G401.6 (cell line): ENCODE results near the gene ADIPOR2.

Source experiments
- FAIRE-seq: peaks from 2 replicates; lab custom pipeline; 2012; peaks lifted over from hg19 to GRCh38; lab: Jason Lieb, UNC

The ADIPOR2 gene, protein sequence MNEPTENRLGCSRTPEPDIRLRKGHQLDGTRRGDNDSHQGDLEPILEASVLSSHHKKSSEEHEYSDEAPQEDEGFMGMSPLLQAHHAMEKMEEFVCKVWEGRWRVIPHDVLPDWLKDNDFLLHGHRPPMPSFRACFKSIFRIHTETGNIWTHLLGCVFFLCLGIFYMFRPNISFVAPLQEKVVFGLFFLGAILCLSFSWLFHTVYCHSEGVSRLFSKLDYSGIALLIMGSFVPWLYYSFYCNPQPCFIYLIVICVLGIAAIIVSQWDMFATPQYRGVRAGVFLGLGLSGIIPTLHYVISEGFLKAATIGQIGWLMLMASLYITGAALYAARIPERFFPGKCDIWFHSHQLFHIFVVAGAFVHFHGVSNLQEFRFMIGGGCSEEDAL

DNA sequence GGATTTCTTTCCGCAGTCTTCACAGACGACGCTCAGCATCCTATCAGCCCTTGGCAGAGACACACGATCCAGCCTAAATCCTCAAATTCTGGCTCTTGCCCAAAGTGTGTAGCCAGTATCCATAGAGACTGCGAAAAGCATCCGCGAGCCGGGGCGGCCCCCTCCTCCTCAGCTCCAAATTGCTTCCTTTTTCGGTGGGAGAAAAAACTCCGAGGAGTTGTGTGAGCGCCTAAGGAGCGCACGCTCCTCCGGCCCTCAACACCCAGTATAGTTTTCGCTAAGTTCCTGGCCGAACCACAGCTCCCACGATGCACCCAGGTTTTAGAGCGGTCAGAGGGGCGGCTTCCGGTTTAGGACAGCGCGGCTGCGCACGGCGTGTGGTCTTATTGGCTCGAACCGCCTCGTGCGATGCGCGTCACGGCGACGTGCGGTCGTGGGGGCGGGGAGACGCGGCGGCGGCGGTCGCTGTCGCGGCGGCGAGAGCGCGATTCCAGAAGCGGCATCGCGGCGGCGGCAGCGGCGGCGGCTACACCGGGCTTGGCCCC is at the start of gene ADIPOR2:
Gene ADIPOR2 (plus strand): TSS at position 493 of the 545 bp plus-strand sequence. CDS start 63,274 bp downstream, outside the sequence.
- peak; percentile 79 for FAIRE-seq

DNA sequence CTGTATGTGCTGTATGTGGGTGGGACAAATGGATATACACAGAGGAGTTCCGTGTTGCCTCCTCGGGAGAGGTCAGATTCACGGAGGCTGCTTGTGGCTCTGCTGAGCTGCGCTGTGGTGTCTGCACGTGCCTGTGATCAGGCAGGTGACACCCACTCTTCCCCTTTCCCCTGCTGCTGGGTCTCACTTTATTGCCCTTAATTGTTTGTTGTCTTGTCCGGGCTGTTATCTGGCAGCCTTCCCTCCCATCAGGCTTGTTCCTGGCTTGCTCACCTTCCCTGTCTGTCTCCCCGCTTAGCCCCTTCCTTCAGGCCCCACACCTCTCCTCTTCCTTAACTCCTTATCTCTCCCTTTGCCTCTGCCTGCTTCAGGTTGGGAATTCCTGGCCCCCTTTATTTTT is 48.4 kb upstream of the ADIPOR2 start:
- no peak for FAIRE-seq

DNA sequence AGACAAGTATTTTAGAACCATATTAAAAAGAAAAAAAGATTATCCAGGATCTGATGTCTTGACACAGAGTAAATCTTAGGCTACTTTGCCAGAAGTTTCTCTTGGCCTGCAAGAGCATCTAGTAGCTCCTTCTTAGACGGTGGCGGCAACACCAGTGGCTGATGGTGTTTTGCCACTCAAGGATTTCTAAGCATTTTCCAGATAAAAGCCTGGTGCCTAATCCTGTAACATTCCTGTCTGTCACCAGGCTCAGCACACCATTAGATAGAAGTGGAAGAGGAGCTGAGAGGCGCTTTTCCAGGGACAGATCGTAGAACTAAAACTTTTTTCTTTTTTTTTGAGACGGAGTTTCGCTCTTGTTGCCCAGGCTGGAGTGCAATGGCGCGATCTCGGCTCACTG is 47.8 kb upstream of the ADIPOR2 start:
- no peak for FAIRE-seq

DNA sequence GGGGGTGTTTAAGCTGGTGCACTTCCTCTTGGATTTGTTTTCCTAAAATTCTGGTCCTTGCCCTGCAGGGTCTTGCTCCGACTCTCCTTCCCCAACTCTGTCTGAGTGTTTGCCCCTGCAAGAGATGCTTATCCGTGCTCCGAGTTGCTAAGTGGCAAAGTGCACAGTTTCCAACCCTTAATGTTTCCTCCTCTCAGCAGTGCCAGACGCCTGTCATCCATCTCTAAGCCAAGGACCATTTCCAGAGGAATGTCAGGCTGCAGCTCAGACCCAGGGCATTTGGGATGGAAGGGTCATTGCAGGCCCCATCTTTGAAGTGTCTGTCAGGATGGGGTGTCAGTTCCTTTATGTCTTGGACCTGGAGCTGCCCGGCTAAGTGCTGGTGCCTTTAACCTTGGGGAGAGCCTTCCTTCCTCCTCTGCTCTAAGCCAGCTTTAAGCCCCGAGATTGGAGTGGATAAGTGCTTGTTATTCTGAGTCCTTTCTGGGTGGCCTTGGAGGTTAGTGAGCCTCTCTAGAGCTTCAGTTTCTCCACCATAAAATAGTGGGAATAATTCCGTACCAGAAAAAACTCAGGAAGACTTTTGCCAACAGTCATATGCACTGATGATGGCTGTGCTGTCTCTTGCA is 46.9 kb upstream of the ADIPOR2 start:
- no peak for FAIRE-seq

DNA sequence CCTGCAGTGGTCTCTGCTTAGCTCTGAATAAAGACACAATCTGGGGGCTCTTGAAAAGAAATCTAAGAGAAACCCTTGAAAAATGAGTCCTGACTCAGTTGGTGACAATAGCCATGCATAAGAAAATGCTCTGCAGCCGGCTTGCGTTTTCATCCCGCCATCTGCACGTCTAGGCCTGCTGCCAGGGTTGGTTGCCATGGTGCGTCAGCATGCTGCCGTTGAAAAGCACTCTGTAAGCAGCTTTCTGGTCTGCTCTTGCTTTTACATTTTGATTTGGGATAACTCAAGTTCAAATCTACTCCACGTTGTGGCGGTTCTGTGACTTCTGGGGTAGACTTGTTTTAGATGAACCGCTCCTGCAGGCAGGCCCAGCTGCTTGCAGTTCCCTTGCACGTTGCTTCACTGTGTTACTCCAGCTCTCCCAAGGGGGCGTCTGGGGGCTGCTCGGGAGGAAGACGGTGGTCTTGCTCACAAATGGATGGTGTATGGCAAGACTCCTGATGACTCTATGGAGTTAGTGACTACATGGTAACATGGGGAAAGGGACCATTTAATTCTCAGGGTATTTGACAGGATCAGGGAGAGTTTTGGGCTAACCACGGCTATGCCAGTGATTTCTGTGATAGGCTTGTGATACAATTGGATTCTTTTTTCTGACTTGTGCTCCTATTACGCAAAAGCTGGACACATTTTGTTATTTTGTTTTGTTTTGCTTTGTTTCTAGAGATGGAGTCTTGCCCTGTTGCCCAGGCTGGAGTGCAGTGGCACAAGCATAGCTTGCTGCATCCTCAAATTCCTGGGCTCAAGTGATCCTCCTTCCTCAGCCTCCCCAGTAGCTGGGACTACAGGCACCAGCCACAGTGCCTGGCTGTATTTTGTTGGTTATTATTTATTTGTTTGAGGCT is 46.1 kb upstream of the ADIPOR2 start:
- FAIRE-seq = no peak

DNA sequence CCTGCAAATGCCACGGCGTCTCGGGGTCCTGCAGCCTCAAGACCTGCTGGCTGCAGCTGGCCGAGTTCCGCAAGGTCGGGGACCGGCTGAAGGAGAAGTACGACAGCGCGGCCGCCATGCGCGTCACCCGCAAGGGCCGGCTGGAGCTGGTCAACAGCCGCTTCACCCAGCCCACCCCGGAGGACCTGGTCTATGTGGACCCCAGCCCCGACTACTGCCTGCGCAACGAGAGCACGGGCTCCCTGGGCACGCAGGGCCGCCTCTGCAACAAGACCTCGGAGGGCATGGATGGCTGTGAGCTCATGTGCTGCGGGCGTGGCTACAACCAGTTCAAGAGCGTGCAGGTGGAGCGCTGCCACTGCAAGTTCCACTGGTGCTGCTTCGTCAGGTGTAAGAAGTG is 45.1 kb upstream of the ADIPOR2 start:
- no peak for FAIRE-seq

DNA sequence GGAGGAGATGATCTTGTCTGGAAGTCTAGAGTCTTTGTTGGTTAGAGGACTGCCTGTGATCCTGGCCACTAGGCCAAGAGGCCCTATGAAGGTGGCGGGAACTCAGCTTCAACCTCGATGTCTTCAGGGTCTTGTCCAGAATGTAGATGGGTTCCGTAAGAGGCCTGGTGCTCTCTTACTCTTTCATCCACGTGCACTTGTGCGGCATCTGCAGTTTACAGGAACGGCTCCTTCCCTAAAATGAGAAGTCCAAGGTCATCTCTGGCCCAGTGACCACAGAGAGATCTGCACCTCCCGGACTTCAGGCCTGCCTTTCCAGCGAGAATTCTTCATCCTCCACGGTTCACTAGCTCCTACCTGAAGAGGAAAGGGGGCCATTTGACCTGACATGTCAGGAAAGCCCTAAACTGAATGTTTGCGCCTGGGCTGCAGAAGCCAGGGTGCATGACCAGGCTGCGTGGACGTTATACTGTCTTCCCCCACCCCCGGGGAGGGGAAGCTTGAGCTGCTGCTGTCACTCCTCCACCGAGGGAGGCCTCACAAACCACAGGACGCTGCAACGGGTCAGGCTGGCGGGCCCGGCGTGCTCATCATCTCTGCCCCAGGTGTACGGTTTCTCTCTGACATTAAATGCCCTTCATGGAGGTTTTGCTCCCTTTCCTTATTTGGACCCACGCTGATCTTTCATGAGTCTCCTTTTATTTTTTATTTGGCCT is 44.1 kb upstream of the ADIPOR2 start:
- FAIRE-seq = no peak

DNA sequence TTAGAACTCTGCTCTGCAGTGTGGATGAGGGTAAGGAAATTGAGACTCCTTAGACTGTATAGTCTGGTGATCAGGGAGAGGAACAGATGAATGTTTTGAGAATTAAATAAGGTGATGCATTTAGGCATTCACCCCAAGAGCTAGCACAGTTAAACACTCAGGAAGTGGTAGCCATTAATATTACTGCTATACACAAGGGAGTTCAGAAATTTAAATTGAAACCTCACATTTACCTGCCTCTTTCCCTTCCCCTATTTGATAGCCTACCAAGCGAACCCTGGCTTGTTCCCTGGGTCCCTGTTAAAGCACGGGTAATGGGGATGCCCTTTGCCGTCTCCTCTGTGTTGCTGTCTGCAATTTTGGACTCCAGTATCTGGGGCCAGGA is 43.6 kb upstream of the ADIPOR2 start:
- FAIRE-seq = no peak

DNA sequence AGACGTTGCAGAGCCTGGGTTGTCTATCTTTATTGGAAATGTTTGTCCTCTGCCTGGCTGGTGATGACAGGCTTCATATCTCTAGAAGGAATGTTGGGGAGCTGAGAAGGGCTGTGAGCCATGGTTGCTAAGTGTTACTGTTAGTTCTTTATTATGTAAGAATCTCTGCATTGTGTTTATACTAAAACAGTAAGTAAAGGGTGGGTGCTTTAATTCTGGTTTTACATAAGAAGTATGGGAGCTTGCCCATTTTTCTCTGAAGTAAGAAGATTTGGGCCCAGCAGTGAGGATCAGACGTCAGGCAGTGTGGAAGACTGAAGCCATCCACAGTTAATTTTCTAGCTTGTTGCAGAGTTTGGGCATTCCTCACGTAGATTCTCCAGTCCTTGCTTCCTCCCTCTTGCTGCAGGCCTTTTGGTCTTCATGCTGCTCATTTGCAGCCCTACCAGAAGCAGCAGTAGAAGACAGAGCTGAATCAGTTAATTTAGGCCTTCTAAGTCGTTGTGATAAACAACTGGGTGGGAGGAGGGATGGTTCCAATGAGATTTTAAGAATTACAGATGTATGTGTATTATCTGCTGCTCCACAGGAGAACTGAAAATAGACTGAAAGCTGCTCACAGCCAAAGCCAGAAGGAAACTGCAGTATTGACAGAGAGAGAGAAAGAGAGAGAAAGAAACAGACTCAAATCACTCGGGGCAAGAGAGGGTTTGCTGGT is 40.5 kb upstream of the ADIPOR2 start:
- no peak for FAIRE-seq

DNA sequence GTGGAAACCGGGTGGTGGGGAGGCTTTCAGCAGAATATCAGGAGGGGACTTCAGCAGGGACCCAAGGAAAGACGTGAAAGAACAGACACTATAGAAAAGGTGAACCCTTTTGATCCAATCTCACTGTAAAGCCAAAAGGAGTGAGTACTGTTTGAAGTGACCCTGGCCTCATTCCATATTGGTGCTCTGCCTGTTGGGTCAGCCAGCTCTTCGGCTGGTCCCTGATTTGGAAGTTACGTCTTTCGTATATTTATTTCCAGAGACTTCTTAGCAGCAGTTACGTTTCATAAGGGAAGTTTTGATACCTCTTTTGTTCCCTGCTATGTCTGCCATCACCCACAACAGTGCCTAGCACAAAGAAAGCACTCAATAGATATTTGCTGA is 39.9 kb upstream of the ADIPOR2 start:
- FAIRE-seq = no peak

DNA sequence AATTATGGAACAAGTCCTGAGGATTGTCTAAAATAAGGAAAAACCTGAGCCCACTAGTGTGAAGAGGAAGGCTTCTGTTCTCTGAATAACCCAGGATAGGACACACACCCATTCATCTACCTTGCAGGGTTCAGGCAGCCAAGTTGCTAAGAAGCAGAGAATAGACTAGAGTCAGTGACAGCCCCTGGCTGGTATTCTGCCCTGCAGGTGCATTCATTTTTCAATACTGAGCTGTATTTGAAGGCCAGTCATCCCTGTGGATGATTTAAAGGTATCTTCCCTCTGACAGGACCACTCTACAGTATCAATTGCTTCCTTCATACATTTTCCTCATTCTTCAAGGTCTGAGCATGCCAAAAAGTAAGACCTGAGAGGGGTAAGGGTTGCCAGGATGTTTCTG is 38.9 kb upstream of the ADIPOR2 start:
- no peak for FAIRE-seq

DNA sequence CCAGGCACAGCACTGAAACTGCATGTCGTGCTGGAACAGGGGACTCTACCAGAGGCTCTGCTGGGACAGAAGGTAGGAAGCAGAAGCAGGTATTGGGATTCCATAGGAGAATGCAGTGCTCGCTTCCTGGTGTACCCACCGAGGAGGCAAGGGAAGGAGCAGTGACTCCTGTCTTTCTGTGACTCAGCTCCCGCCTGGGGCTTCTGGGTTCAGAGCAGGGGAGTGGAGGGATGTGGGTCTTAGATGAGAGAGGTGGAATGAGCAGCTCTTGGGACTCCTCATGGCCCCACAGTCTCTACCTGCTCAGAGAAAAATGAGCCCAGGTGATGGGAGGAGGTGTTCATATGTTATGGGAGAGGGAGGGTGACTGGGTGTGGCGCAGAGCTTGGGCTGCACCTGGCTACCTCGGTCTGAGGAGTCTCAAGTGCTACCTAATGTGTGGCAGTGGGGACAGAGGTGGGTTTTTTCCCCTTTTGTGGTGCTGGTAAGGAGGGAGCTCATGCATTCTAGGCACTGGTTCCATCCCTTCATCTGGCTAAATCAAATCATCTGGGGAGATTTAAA is 35.6 kb upstream of the ADIPOR2 start:
- no peak for FAIRE-seq

DNA sequence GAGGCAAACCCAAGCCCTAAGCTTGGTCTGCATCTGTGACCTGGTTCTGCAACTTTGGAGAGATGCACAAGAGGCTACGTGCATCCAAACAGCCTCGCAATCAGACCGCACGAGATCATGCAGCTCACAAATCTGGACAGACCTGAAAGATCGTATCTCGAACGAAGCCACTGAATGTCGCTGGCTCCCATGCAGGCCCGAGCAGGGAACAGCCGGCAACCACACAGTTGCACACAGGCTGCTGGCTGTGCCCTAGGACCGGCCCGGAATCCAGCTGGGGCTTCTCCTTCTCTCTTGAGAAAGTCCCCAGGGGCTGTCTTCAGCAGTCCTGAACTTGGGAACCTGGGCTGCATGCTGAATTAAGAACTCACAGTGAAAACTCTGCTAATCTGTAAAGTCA is 34.0 kb upstream of the ADIPOR2 start:
- no peak for FAIRE-seq

DNA sequence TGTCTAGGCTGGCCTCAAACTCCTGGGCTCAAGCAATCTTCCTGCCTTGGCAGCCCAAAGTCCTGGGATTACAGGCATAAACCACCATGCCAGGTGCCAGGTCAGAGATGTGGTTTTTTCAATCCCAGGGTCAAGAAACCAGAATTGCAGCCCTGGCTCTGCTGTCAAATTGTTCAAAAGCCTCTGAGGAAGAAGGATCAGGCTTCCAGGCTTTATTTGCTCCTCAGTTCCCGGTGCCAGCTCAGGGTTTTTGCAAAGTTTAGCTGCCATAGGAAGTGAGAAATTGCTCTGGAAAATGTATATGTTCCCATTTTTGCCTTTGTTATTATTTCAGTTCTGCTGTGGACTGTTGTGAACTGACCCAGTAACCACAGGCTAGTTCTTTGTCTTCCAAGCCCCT is 33.2 kb upstream of the ADIPOR2 start:
- no peak for FAIRE-seq

DNA sequence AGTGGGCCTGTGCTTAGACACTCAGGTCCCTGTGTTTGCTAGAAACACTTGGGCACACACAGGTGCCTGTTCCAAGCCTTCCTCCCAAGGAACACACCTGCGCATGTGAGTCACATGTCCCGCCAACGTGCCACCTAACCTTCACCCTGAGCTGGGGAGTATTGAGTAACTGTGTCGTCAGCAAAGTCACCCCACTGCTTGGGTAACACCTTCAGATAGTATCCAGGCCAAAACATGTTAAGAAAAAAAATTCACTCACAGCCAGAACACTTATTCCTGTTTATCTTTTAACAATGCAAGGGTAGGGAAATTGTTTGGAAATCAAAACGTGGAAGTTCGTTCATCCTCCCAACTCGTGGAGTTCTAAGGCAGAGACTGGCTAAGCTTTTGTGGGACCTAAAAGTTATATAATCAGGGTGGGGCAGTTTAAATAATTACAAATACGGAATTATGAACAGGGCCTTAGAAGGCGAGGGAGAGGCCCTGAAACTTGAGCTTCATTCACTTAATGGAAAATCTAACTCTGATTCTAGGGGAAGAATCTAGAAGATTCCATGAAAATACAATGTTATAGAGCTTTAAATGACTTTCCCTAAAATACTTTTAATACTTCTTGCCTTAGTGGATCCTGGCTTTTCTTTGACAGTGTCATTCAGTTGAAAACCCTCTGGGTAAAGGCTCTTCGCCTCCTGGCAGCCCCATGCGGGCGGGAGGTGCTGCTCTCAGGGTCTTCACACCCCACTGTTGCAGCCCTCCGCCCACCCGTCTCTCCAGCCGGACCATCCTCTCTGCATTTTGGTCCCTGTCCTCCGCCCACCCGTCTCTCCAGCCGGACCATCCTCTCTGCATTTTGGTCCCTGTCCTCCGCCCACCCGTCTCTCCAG is 30.3 kb upstream of the ADIPOR2 start:
- FAIRE-seq = peak; percentile 42

DNA sequence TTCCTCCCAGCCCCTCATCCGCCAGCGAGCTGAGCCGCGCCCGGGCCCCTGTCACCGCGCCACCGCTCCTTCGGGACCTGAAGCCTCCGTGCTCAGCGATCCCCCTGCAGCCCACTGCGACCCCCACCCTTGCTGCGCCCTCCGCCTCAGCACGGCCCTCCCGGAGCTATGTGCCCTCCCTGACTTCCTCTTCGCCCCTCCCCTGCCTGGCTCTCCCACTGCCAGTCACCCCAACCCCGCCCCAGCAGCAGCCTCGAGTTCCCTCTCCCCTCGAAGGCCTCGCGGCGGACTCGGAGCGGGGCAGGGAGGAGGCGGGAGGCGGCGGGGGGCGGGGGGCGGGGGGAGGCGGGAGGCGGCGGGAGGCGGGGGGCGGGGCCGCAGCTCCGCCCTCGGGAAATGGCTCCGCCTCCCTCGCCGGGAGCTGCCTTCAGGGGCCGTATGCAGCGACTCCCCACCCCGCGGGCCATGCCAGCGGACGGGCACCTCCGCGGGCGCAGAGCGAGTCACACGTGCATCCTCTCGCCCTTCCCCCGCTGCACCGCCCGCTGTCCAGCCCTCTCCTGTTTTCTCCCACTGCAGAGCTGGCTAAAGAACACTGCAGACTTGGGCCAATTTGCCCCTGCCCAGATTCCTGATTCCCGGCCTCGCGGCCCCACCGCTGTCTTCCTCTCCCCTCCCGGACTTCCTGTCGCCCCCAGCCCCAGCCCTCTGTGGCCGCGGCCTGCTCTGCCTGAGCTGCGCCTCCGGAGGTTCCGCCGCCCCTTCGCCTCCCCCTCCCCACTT is 29.1 kb upstream of the ADIPOR2 start:
- no peak for FAIRE-seq

DNA sequence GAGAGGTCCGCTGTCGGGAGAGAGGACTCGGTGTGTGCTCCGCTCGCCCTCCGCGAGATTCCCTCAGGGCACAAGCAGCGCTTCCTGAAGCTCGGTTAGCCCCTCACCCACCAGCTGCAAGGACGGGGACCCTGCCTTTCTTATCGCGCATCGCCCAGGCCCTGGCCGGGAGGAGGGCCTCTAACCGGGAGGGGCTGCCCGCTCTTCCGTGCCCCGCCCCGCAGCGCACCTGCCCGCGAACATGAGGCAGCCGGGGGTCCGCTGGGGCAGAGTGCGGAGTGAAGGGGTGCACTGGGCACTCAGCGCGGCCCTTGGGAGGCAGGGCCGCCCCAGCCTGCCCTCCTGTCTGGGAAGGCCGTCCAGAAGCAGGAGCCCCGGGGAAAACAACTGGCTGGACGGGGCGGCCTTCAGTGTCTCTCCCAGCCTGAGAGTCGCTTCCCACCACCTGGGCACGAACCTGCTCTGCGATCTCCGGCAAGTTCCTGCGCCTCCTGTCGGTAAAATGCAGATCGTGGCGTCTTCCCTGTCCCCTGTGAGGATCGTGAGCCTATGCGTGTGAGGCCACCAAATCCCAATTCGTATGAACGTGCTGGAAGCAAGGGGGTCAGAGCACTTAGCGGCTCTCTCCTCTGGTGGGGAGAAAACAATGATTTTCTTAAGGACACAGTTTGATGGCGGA is 28.0 kb upstream of the ADIPOR2 start:
- FAIRE-seq = no peak

DNA sequence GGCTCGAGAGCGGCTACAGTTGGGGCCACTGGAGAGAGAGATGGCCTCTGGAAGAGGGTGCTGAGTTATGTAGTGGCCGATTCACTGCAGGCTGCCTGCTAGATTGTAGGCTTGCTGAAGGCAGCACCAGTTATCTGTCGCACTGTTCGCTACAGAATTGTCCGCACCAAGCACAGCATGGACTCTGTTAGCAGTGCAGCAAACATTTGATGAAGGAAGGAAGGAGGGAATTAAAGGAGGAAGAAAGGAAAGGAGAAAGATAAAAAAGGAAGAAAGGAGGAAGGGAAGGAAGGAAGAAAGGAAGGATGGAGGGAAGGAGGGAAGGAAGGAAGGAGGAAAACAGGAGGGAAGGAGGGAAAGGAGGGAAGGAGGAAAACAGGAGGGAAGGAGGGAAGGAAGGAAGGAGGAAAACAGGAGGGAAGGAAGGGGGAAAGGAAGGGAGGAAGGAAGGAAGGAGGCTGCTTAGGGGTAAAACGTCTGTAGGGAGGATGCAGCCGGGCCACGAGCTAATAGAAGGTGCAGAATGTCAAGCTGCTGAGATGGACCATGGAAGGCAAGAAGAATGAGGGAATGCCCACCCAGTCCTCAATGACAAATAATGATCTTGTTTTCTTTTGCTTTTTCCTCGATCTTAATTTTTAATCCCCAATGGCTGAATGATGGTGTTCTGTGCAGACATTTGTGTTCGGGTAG is 27.3 kb upstream of the ADIPOR2 start:
- no peak for FAIRE-seq
